Measurements from ENCODE around the gene PTPRE.

DNA sequence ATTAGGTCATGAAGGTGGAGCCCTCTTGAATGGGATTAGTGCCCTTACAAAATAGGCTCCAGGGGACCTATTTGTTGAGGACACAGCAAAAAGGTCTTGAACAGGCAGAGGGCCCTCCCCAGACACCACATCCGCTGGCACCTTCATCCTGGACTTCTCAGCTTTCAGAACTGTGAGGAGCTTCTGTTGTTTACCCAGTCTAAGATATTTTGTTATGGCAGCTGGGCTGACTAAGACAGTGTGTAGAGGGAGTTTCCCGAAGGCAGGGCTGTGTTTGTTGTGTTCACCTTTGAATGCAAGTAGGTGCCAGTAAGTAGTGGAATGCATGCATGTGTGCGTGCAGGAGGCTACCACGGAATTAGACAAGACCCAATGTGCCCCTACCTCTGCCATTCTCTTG lies 106.7 kb downstream of the PTPRE start:
- TF ChIP-seq POLR2A (IDR thresholded peaks at IDR 0.05; ENCODE audit: low read depth, low read length) = no peak
- TF ChIP-seq POLR2AphosphoS5 (IDR thresholded peaks at IDR 0.05; ENCODE audit: low read depth, low read length) = no peak
